Lower leg skin (tissue), 4 donors: ENCODE data around the gene HNRNPL. TPM values are rescaled to one million over a fixed set of nuclear protein-coding genes. Genes with fewer than 3 reads are reported as not detected.

ENCODE experiments used
- DNase-seq, 2 donors: peaks; one replicate each; pipeline ENCODE4 v3.0.0-alpha.2; 2019; ENCODE audit warnings: low spot score in 2 of 2
- H3K4me3 ChIP-seq: fragments of 200-600 bp; sonication (generic); 2 replicates; pipeline ENCODE4 v1.5.1; 2017; ENCODE audit warnings: mild to moderate bottlenecking, low read depth; ENCODE audit not compliant: poor library complexity, severe bottlenecking
- POLR2A ChIP-seq, 2 donors: fragments of 450-650 bp; IDR thresholded peaks; one replicate each; pipeline ENCODE4 v1.6.1; 2016 to 2017; ENCODE audit warnings: antibody characterized with exemption in 2 of 2, mild to moderate bottlenecking in 1 of 2, moderate library complexity in 1 of 2
- WGBS, 2 donors: methylation state at CpG; one replicate each; pipeline ENCODE4 v1.1.5; 2018; 5-methylcytosine and 5-hydroxymethylcytosine counted together
- intact Hi-C: fragments of 100-400 bp; cut with DNase I; formaldehyde crosslinking; loops from one replicate; pipeline ENCODE4 v1.15.0; 2023; ENCODE audit warnings: low total_unique reads
- total RNA-seq, 4 donors: library from RNA; depleted of rRNA; stranded (reverse); fragments of >200 nt; gene quantifications; one replicate each; pipeline ENCODE4 v1.1.0, GENCODE V29; 2016
- TF ChIP-seq, protein P1 (sequence below), 3 donors: fragments of 450-650 bp; IDR thresholded peaks; one replicate each; pipeline ENCODE4 v1.5.1; 2016; ENCODE audit warnings: antibody characterized with exemption in 3 of 3, mild to moderate bottlenecking in 3 of 3, moderate library complexity in 2 of 3

HNRNPL gene
- total RNA-seq, result 100 to 1,000 TPM; 147 to 203 (median 177) TPM

DNA sequence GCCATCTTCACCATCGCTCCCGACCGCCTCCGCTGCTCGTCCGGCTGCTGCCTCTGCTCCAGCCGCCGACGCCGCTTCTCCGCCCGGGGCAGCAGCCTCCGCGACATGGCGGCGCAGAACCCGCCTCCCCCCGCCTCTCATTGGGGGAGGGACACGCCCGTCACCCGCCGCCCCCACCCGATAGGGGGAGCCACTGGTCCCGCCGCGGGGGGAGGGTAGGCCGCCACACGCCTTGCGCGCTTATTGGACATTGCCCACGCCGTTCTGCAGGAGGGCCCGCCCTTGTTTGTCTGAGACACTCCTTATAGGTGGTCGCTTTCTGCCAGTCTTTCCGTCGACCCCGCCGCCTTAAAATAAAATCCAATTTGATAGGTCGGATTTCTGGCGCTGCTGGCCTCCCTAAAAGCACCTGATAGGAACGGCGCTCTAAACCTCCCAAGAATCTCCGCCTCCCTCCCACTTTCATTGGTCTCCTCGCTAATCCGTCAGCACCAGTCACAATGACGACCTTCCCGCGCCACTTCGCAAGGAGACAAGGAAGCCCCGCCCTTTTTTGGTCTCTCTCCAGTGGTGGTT is at the start of gene HNRNPL:
Gene HNRNPL (minus strand): TSS at position 127 of the 576 bp plus-strand sequence. CDS start 20 bp downstream, at position 107.
- 0% methylated on average over 32 to 40 of the region's 50 CpGs for WGBS, 2 donors
- intact Hi-C loops, result no loop called here
- peak; percentile 100 for DNase-seq
- peak within 1 kb of the TSS; percentile 89 for H3K4me3 ChIP-seq
- TF ChIP-seq POLR2A (IDR thresholded peaks at IDR 0.05), result peak in 1 of 2 donors; percentile 98
- TF ChIP-seq, protein P1, sequence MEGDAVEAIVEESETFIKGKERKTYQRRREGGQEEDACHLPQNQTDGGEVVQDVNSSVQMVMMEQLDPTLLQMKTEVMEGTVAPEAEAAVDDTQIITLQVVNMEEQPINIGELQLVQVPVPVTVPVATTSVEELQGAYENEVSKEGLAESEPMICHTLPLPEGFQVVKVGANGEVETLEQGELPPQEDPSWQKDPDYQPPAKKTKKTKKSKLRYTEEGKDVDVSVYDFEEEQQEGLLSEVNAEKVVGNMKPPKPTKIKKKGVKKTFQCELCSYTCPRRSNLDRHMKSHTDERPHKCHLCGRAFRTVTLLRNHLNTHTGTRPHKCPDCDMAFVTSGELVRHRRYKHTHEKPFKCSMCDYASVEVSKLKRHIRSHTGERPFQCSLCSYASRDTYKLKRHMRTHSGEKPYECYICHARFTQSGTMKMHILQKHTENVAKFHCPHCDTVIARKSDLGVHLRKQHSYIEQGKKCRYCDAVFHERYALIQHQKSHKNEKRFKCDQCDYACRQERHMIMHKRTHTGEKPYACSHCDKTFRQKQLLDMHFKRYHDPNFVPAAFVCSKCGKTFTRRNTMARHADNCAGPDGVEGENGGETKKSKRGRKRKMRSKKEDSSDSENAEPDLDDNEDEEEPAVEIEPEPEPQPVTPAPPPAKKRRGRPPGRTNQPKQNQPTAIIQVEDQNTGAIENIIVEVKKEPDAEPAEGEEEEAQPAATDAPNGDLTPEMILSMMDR (IDR thresholded peaks at IDR 0.05), result peak in 1 of 3 donors; percentile 77

GRCh38 chr19:38898788-38899446 is 49.1 kb upstream of the HNRNPL start:
- TF ChIP-seq POLR2A (IDR thresholded peaks at IDR 0.05), result no peak
- TF ChIP-seq, protein P1 (IDR thresholded peaks at IDR 0.05), result no peak
- 3 to 4% methylated on average over 16 to 18 of the region's 25 CpGs for WGBS, 2 donors
- peak overlapping the region; percentile 60 for H3K4me3 ChIP-seq
- peak in 1 of 2 donors; percentile 45 for DNase-seq
- intact Hi-C loops, result loop anchor here (5.0 kb wide), 1 partner anchor 923 kb away; no protein-coding TSS in a partner anchor

DNA sequence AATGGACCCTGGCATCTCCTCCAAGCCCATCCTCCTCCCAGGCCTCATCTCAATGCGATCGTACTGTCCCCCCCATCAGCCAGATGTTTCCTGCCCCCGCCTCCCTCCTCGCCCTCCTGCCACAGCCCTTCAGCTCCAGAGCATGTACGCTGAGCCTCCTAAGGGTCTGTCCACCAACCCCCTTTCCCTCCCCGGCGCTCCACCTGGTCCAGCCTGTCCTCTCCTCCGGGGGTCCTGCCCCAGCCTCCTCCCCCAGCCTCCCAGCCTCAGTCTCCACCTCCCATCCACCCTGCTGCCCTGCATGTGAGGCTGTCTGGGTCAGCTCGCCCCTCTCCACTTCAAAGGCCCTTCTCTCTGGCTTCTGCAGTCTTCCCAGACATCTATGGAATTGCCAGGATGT is 45.2 kb upstream of the HNRNPL start:
- H3K4me3 ChIP-seq, result no peak overlapping the region
- TF ChIP-seq POLR2A (IDR thresholded peaks at IDR 0.05), result no peak
- TF ChIP-seq, protein P1 (IDR thresholded peaks at IDR 0.05), result no peak
- intact Hi-C loops, result loop anchor here (5.0 kb wide), 1 partner anchor 927 kb away; no protein-coding TSS in a partner anchor
- DNase-seq, result no peak
- WGBS, 2 donors, result 72 to 73% methylated on average over 9 of the region's 9 CpGs

DNA sequence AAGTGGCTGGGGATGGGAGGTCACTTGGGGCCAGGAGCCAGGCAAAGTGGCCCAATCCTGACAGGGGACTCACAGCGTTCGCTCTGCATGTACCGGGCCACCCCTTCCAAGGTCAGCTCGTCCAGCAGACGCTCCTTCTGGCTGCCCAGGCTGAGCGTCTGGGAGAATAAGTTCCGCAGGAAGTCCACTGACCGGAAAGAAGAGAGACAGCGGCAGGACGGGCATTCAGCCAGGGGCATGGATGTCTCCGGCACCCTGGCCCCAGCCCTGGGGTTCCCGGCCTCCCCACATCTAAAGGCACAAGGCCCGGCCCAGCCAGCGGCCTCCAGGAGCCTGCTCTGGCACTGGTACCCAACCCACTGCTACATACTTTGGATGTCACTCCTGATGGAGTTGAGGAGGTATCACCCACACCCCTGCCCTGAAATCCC is 43.6 kb upstream of the HNRNPL start:
- no peak overlapping the region for H3K4me3 ChIP-seq
- intact Hi-C loops, result no loop called here
- no peak for DNase-seq
- TF ChIP-seq POLR2A (IDR thresholded peaks at IDR 0.05), result no peak
- TF ChIP-seq, protein P1 (IDR thresholded peaks at IDR 0.05), result no peak
- WGBS, 2 donors, result 82 to 86% methylated on average over 14 of the region's 14 CpGs

DNA sequence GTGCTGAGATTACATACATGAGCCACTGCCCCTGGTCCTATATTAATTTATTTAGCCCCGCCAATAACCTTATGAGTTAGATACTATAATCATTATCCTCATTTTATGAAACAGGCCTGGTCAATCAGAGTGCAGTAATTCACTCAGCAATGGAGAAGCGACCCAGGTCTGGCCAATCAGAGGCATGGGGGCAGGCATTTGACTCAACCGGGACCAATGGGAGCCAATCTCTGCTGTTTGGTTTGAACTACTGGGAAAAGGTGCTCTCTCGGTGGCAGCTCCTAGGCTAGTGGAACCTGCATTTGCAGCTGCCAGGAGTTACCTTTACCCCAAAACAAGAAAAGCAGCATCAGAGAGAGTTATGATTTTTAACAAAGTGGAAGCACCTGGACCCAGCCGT is 43.1 kb upstream of the HNRNPL start:
- 84 to 85% methylated on average over 5 of the region's 5 CpGs for WGBS, 2 donors

More for the DNA sequence above, 43.1 kb upstream of the HNRNPL start:
- DNase-seq, result no peak
- intact Hi-C loops, result no loop called here
- TF ChIP-seq POLR2A (IDR thresholded peaks at IDR 0.05), result no peak
- TF ChIP-seq, protein P1 (IDR thresholded peaks at IDR 0.05), result no peak
- H3K4me3 ChIP-seq, result no peak overlapping the region
